Liver (tissue), 10 donors: Measurements from ENCODE around the gene GTF2E1. TPM values are rescaled to one million over a fixed set of nuclear protein-coding genes. Genes with fewer than 3 reads are reported as not detected.

ENCODE experiments used
- DNase-seq: peaks from one replicate; pipeline ENCODE4 v3.0.0-alpha.2; 2017; ENCODE audit warnings: low spot score
- H3K27ac ChIP-seq, 2 donors: one replicate each; pipeline ENCODE4 v1.7.0; 2013; ENCODE audit warnings: inconsistent platforms in 2 of 2, low read length in 2 of 2, control low read depth in 1 of 2, low read depth in 1 of 2, mild to moderate bottlenecking in 1 of 2
- H3K27me3 ChIP-seq, 4 donors: one replicate each; pipeline versions ENCODE4 v1.6.1 to v1.7.0; 2013; ENCODE audit warnings: low read length in 3 of 4, inconsistent platforms in 1 of 4, mild to moderate bottlenecking in 1 of 4, moderate library complexity in 1 of 4; ENCODE audit not compliant: control insufficient read depth in 4 of 4, insufficient read depth in 4 of 4
- H3K36me3 ChIP-seq, 4 donors: one replicate each; pipeline versions ENCODE4 v1.6.1 to v1.7.0; 2013; ENCODE audit warnings: low read length in 3 of 4, mild to moderate bottlenecking in 3 of 4, low read depth in 1 of 4, moderate library complexity in 1 of 4; ENCODE audit not compliant: control insufficient read depth in 4 of 4, insufficient read depth in 3 of 4
- H3K4me1 ChIP-seq, 4 donors: one replicate each; pipeline versions ENCODE4 v1.6.1 to v1.7.0; 2013; ENCODE audit warnings: low read length in 3 of 4, mild to moderate bottlenecking in 3 of 4, moderate library complexity in 1 of 4; ENCODE audit not compliant: control insufficient read depth in 4 of 4, insufficient read depth in 4 of 4
- H3K4me3 ChIP-seq, 3 donors: one replicate each; pipeline versions ENCODE4 v1.6.1 to v1.7.0; 2013; ENCODE audit warnings: low read length in 3 of 3, control low read depth in 1 of 3, low read depth in 1 of 3, mild to moderate bottlenecking in 1 of 3
- H3K9ac ChIP-seq, 2 donors: one replicate each; pipeline ENCODE4 v1.7.0; 2013; ENCODE audit warnings: low read length in 2 of 2, mild to moderate bottlenecking in 2 of 2, moderate library complexity in 2 of 2, control low read depth in 1 of 2, low read depth in 1 of 2
- H3K9me3 ChIP-seq, 4 donors: one replicate each; pipeline versions ENCODE4 v1.6.1 to v1.7.0; 2013; ENCODE audit warnings: low read length in 3 of 4; ENCODE audit not compliant: control insufficient read depth in 4 of 4
- NR2F2 ChIP-seq: IDR thresholded peaks from 2 replicates; pipeline ENCODE4 v1.6.1; 2016; ENCODE audit warnings: antibody characterized with exemption
- TAF1 ChIP-seq: conservative IDR thresholded peaks from 2 replicates; pipeline ENCODE4 v1.6.1; 2016; ENCODE audit warnings: antibody characterized with exemption, mild to moderate bottlenecking
- YY1 ChIP-seq: IDR thresholded peaks from 2 replicates; pipeline ENCODE4 v1.6.1; 2016; ENCODE audit warnings: antibody characterized with exemption, mild to moderate bottlenecking
- WGBS: extraction: QIAGEN DNeasy Blood & Tissue Kit; methylation state at CpG from one replicate; pipeline ENCODE4 v1.1.7; 2013; 5-methylcytosine and 5-hydroxymethylcytosine counted together
- polyA plus RNA-seq, 2 donors: library from polyadenylated mRNA; stranded (reverse) in 1 of 2; unstranded in 1 of 2; fragments of 200-250 nt in 1 of 2; fragments of >200 nt in 1 of 2; fragmentation: Nextera tagmentation in 1 of 2; extraction: Ambion mirVana in 1 of 2; gene quantifications; one replicate each; pipeline versions ENCODE4 v1.2.1 to v1.2.3, GENCODE V29; 2013 to 2015
- small RNA-seq: library from RNA; depleted of rRNA; stranded (forward); fragments of <200 nt; gene quantifications from one replicate; pipeline ENCODE3, GENCODE V24; 2014
- total RNA-seq, 2 donors: library from RNA; depleted of rRNA; stranded (reverse); fragments of >200 nt; gene quantifications; one replicate each; pipeline ENCODE4 v1.2.3, GENCODE V29; 2014
- TF ChIP-seq, protein P1 (sequence below): IDR thresholded peaks from 2 replicates; pipeline ENCODE4 v1.6.1; 2016; ENCODE audit warnings: antibody characterized with exemption
- donor health status: healthy.
- donor health status: healthy.
- donor health status: healthy.
- donor health status: healthy.
- donor health status: healthy.

Gene GTF2E1
- total and polyA plus RNA-seq, 4 donors: 2.3 to 9.5 (median 3.9) TPM

DNA sequence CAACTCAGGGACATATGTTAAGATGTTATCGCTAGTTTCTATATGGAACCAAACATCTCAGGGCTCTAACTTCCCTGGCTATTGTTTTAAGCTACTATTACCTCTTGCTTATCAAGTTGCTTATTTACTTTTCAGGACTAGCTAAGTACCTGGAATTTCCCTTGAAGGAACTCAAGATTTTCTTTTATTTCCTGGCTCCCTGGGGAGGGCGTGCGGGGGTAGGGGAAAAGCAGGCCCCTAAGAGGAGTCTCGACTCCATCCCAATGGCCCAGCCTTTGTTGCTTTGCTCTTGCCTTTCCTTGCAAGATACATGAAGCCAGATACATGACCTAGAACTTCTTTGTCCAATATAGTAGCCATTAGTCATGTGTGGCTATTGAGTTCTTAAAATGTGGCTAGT lies 88.5 kb downstream of the GTF2E1 start:
- WGBS: 69% methylated on average over 4 of the region's 4 CpGs
- TF ChIP-seq TAF1 (no peak), NR2F2 (no peak), YY1 (no peak)
- TF ChIP-seq, protein P1, sequence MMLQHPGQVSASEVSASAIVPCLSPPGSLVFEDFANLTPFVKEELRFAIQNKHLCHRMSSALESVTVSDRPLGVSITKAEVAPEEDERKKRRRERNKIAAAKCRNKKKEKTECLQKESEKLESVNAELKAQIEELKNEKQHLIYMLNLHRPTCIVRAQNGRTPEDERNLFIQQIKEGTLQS: no peak

More for the DNA sequence above, 88.5 kb downstream of the GTF2E1 start:
- Histone ChIP-seq H3K4me1 (no peaks in the 10 kb centered on the region), H3K9me3 (no peaks in the 10 kb centered on the region), H3K27me3 (no peaks in the 10 kb centered on the region), H3K36me3 (no peaks in the 10 kb centered on the region), H3K9ac (no peak overlapping the region), H3K4me3 (no peak overlapping the region), H3K27ac (no peak overlapping the region)
- DNase-seq: no peak

Small RNA genes lying within 50 kb of the gene (small RNA-seq; reads per million reads assigned to genes)
- gene MTCO1P29: not detected
- gene MTCO2P29: not detected

Other genes starting within 250 kb of the GTF2E1 start
- 10 to 100 TPM; 28.4 to 29.8 TPM for gene NDUFB4, start 146.4 kb upstream of the GTF2E1 start, total RNA-seq
- 100 to 1,000 TPM; 124 to 269 TPM for gene NDUFB4, start 146.4 kb upstream of the GTF2E1 start, polyA plus RNA-seq
- 100 to 1,000 TPM in 1 of 2 donors, 10 to 100 TPM in 1; 83.5 to 326 TPM for gene HGD, start 60.5 kb upstream of the GTF2E1 start, total RNA-seq
- gene HGD, start 60.5 kb upstream of the GTF2E1 start, polyA plus RNA-seq: 100 to 1,000 TPM; 243 to 250 TPM
- 10 to 100 TPM in 1 of 2 donors, 1 to 10 TPM in 1; 8.6 to 14.1 TPM for gene RABL3, start 228 bp upstream of the GTF2E1 start, total RNA-seq
- gene RABL3, start 228 bp upstream of the GTF2E1 start, polyA plus RNA-seq: 10 to 100 TPM; 13.0 to 13.3 TPM
- not detected for gene STXBP5L, start 165.5 kb downstream of the GTF2E1 start, total RNA-seq
- gene STXBP5L, start 165.5 kb downstream of the GTF2E1 start, polyA plus RNA-seq: not detected